Jurkat, Clone E6-1 (cell line): ENCODE data around the gene LGALS9.

Source experiments
- DNase-seq: peaks from one replicate; pipeline ENCODE4 v3.0.0-alpha.2; 2011; ENCODE audit warnings: low read depth, low spot score
- H3K4me3 ChIP-seq: 2 replicates; pipeline ENCODE4 v1.5.1; 2011; ENCODE audit warnings: mild to moderate bottlenecking, low read length, control low read depth, moderate library complexity

The LGALS9 gene

DNA sequence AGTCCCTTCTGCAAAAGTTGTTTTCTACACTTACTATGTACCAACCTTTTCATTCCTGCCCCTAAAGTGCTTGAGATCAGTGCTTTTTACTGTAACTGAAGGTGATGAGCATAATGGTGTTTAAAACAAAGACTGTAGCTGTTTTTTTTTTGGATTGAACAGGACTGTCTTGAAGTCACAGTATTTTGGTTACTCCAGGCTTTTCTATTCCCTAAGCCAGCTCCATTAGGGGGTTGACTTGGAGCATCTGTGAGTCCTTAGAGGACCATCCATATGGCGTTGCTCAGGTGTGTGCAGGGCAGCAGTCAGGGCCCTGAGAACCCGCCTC is 29.0 kb upstream of the LGALS9 start:
- no peak overlapping the region for H3K4me3 ChIP-seq
- no peak for DNase-seq

DNA sequence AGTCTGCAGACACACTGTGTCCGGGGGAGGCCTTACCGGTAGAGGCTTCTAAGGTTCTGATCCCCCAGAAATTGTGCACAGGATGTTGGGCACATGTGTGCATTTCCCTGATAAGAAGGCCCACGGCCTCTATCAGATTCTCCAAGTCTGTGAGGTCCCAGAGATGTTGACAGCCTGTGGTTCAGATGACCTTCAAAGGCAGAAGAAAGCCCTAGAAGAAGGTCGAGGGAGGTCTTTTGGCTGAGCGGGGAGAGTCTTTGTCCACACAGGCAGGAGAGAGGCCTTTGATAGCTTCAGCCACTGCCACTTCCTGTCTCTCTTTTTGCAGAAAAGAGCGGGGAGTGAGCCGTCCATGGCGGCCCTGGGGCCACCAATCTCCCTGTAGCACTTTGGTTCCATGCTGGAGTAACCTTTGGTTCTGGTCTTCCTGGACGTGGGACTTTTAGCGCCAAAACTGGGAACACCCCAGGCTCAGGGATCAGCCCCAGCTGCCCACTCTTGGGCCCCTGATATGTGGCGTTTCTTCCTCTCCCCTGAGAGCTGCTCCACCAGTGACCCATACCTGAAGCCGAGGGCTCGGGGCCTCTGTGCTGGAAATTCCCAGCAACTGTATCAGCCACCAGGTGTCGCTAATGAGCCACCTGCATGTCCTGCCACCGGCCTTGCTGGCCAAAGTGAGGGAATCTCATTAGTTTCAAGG is 28.1 kb upstream of the LGALS9 start:
- H3K4me3 ChIP-seq: no peak overlapping the region
- peak; percentile 61 for DNase-seq

DNA sequence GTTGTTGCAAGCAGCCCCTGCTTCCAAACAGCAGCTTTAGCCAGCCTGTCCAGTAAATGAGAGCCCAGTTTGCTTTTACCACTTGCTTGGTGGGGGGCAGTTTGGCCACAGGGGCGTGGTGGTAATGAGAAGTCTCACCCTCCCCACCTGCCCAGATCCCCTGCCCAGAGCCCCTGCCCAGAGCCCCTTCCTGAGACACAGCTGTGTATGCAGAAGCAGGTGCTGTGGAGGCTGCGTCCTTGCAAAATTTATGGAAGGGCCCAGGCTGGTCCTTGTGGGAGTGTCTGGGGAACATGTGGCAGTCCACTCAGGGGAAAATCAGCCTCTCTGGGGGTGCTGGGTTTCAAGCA is 27.6 kb upstream of the LGALS9 start:
- H3K4me3 ChIP-seq: no peak overlapping the region
- no peak for DNase-seq

DNA sequence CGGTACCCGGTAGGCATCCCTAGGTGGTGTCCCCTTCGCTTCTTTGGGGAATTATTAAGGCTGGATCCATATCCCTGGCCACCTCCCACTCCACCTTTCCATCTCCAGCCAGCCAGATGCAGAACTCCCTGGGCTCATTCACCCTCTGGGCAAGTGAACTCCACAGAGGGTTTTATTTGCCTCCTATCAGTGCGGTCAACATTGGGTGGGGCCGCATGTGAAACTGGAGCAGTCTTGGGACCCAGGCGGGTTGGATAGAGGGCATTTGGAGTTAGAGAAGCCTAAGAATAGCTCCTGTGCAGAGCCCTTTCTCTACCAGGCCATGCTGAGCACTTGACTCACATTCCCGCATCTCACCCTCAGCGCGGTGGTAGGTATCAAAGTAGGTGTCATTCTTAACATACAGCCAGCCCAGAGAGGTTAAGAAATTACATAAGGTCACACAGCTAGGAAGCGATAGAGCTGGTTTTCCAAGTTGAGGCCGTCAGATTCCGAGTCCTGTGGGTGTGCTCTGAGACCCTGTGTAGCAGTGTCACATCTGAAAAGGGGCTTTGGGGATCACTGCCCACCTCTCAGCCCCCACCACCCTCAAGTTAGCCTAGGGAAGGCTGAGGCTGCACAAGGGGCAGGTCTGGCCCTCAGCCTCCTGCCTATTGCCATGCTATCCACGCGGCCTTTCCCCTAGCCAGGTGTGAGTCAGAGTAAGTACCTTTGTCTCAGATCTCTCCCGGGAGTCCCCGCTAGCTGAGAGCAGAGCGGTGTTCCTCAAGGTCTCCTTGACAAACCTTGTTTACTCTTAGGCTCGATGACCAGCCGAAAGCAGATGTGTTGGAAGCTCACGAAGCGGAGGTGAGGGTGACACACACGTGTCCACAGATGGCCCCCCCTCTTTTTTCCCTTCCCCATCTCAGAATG is 26.9 kb upstream of the LGALS9 start:
- no peak overlapping the region for H3K4me3 ChIP-seq
- no peak for DNase-seq

DNA sequence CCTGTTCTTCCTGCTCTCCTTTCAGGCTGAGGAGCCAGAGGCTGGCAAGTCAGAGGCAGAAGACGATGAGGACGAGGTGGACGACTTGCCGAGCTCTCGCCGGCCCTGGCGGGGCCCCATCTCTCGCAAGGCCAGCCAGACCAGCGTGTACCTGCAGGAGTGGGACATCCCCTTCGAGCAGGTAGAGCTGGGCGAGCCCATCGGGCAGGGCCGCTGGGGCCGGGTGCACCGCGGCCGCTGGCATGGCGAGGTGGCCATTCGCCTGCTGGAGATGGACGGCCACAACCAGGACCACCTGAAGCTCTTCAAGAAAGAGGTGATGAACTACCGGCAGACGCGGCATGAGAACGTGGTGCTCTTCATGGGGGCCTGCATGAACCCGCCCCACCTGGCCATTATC is 25.6 kb upstream of the LGALS9 start:
- DNase-seq: no peak
- no peak overlapping the region for H3K4me3 ChIP-seq

DNA sequence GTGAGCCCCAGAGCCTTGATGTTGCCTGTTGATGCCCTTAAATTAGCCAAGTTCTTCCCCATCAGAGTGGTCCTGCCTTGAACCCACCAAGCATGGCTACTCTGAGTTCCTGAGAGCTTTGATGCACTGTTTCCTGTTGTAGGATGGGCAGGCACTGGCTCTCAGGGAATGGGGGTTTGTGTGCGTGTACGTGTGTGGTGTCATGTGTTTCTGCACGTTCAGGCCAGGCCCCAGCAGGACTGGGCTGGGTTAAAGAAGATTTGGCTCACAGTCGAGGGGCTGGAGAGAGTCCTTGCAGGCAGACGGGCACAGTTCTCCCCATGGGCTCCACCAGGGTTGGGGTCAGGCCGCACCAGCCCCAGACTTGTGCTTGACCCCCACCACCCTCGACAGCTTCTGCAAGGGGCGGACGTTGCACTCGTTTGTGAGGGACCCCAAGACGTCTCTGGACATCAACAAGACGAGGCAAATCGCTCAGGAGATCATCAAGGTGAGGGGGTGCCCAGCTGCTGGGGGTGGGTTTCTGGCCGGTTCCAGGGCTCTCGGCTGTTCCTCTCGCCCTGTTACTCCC is 23.4 kb upstream of the LGALS9 start:
- DNase-seq: no peak
- H3K4me3 ChIP-seq: no peak overlapping the region

DNA sequence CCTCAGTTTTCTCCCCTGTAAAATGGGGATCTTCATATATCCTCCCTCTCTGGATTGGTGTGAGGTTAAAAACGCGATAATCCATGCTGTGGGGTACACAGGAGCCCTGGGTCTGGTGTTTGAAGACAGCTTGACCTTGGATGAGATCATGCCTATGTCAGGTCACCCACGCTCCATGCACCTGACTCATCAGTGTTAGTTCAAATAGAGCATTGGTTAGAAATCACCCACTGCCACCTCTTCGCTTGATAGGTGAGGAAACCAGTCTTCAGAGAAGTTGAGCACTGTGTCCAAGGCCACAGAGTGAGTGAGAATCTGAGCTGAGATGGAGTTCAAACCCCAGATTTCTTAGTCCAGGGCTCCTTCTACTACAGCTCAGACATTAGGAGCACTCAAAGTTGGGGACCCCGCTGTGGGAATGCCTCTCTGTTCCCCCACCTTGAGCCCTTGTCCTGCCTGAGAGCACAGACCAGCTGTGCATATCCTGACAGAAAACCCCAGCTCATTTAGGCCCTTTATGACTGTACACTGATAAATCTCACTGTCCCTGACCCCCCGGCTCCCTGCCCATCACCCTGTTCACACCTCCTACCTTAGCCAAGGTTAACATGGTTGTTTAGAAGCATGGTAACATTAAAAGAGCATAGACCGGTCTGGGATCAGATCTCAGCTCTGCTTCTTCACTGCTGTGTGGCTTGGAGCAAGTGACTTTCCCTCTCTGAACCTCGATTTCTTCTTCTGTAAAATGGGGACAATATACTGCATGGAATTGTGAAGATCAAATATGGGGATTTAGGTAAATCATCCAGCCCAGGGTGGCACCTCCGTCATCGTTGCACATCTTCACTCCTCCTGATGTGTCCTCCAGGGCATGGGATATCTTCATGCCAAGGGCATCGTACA is 22.4 kb upstream of the LGALS9 start:
- H3K4me3 ChIP-seq: no peak overlapping the region
- DNase-seq: no peak

DNA sequence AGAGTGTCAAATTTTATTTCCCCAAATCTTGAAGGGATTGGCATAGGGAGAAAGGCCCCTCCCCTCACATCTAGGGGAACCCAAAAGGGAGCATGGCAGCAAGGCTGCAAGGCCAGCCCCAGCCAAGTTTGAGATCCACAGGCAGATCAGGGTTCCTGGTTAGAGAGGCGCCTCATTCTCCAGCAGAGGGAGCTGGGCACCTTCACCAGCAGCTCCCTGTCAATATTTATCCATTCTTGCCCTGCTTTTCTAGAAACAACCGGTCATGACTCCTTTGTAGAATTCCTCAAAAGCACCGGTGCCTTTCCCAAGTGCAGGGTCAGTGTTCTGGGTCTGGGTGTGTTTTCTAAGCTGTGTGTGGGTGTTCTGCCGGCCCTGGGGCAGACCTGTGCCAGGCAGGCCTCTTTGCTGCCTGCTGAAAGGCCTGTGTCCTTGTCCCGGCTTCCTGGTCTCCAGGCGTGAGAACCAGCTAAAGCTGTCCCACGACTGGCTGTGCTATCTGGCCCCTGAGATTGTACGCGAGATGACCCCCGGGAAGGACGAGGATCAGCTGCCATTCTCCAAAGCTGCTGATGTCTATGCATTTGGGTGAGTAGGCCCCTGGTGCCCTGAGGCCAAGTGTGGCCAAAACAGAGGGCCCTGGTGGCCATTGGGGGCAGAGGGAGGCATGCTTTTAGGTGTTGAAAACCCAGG is 21.2 kb upstream of the LGALS9 start:
- peak; percentile 47 for DNase-seq
- no peak overlapping the region for H3K4me3 ChIP-seq

DNA sequence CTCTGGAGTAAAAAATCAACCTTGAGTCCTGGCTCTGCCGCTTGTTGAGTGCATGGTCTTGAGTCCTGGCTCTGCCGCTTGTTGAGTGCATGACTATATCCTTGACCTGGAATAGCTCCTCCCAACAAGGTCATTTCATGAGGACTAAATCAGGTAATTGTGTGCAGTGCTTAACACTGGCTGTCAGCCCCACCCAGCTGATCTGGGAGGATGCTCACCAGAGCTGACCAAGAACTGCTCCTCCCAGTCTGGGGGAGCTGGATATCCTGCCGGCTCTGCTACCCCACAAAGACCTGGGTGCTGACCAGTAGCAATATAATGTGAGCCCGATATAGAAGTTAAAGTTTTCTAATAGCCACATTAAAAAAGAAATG is 20.7 kb upstream of the LGALS9 start:
- H3K4me3 ChIP-seq: no peak overlapping the region
- no peak for DNase-seq

DNA sequence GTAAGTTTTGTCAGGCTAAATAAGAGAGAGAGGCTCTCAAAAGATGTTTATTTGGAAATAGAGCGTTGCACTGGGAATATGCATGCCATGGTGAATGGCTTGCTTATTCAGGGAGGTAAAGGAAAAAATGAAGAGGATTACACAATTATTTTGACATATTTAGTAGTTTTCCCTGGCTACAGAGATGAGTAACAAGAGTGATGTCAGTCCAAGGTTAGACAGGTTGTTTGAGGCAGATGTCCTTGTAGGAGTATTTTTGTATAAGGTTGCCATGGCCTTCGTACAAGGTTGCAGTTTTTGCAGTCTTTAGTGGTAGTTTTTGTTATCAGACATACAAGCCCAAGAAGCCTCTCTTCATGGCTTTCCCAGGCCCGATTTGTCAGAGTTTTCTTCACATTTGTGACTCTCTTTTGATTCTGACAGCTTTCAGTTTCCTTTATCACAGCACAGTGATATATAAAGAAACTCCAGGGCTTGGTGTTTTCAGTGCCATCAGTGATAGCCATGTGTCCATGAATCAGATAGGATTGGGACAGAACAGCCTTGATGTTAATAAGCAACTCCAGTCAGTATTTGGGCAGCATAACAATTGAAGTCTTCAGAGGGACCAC is 18.7 kb upstream of the LGALS9 start:
- no peak overlapping the region for H3K4me3 ChIP-seq
- no peak for DNase-seq

DNA sequence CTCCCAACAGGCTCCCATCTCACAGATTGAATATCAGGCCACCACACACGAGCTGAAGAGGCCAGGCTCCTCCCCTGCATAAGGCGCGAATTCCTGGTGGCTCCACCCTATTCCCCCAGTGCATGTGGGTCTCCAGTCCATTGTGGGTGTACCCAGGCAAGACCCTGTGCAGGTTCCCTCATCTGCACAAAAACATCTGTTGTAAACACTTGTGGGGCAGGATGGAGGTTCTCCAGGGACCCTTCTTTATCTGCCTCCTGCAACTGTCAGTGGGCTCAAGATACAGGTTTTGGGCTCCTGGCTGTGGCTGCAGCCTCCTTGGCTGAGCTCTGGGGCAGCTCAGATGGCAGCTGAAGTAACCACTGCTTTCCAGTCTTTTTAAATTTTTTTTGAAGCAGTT is 17.6 kb upstream of the LGALS9 start:
- no peak overlapping the region for H3K4me3 ChIP-seq
- no peak for DNase-seq

DNA sequence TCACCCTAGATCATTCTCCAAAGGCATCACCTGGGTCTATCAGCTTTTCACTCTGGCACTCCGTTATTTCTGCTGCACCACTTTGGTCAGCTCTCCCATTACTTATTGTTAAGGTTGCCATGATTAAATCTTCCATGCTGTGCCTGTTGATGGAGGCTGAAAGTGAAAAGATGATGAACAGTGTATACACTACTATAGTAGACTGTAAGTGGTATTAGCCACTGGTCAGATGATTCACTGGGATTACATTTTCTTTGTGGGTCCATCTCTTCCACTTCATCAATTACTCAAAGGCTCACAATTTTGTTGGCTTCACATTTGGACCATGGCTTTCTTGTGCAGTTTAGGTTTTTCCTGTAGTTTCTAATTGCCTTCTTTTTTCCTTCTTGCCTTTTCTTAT is 15.9 kb upstream of the LGALS9 start:
- no peak overlapping the region for H3K4me3 ChIP-seq
- DNase-seq: no peak

DNA sequence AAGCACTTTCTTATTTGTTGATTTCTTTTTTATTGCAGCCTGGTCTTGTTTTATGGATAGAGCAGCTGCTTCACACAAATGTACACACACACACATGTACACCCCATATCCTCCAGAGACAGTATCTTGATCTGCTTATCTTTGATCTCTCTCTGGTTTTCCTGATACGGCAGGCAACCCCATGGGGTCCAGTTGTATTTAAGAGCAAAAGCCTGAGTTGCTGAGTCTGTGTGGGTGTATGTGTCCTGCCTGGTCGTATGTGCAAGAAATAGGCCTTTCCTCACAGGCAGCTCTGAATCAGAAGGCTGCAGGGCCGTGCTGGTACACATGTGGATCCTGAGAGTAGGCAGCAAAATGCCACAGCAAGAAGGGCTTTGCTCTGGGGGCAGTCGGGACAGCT is 14.6 kb upstream of the LGALS9 start:
- peak; percentile 46 for DNase-seq

DNA sequence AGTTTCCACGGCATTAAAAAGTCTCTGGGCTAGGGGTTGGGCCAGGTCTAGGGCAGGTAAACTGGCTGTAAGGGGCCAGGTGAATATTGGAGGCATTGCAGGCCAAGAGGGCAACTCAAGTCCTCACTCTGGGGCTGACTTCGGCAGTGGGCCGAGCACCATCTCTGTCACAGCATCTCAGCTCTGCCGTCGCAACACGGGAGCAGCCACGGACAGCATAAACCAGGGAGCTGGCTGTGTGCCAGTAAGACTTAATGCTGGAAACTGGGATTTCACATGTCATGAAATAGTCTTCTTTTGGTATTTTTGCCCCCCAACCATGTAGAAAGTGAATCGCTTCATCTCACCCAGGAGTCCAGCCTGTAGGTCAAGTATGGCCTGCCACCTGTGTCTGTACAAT is 12.6 kb upstream of the LGALS9 start:
- DNase-seq: no peak
- H3K4me3 ChIP-seq: no peak overlapping the region

More for the DNA sequence above, 14.6 kb upstream of the LGALS9 start:
- no peak overlapping the region for H3K4me3 ChIP-seq

DNA sequence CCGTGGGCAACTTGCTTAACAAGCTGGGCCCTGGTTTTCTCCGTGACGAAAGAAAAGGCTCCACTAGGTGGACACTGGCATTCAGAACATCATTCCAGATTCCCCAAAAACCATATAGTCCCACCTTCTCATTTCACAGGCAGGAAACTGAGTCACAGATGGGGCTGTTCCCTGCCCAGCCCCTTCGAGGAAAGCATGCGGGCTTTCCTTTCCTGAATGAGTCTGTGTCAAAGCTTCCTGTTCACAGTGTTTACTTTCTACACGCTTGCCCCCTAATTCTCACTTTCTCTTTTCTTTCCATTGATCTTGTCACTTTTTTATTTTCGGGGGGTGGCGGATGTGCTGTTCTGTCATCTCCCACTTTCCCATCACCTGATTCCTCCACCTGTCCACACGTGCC is 10.3 kb upstream of the LGALS9 start:
- H3K4me3 ChIP-seq: no peak overlapping the region
- DNase-seq: no peak

DNA sequence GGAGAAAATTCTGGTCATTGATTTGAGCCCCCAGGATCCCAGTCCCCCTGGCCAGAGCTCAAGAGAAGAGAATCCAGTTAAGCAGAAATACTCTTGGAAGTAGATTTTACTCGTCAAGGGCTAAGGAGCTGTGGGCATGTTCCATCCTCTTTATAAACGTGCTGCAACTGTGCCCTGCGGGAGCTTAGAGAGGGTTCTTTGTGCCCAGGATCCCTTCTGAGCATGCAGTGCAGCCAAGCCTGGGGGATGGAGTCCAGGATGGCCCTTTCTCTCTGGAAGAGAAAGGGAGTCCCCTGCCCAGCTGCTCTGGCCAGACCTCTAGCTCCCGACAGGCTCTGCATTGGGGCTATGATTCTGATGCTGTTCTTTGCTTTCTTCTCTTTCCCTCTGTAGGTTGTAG is 9.5 kb upstream of the LGALS9 start:
- no peak overlapping the region for H3K4me3 ChIP-seq
- DNase-seq: no peak

DNA sequence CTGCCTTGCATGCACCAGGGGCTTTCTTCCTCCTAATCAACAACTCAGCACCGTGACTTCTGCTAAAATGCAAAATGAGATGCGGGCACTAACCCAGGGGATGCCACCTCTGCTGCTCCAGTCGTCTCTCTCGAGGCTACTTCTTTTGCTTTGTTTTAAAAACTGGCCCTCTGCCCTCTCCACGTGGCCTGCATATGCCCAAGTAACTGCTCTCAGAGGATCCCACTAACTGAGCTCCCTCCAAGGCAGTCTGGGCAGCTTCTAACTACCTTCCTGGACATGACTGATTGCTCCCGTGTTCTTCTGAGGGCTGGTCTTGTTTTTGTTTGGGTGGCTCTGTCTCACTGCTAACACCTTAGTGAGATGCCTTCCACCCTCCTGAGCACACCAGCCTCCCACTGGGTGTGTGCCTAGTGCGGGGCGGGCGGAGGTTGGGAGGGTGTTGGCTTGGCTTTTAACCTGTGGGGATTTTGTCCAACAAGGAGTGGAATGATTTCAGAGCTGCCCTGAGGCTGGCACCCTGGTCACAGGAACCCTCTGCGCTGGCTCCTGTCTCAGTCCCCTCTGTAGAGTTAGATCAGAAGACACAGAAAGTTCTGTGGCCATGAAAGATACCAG is 8.9 kb upstream of the LGALS9 start:
- no peak overlapping the region for H3K4me3 ChIP-seq
- no peak for DNase-seq

DNA sequence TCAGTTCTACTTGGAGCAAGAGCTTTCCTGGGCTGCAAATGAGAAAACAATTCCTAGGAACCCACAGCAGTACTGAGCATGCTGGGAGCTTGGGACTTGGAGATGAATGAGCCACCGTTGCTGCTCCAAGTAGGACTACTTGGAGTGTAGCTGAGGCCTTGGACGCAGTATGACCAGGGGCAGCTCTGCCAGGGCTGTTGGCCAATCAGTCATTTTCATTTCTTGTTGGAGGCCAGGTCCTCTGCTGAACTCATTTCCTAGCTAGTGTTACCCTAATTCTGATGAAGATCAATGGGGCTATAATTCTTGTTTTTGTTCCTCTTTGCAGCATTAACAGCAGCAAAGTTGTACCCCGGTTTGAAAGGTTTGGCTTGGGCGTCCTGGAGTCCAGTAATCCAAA is 8.0 kb upstream of the LGALS9 start:
- no peak overlapping the region for H3K4me3 ChIP-seq
- DNase-seq: no peak
